Measurements from ENCODE around the gene PHYKPL. TPM values are rescaled to one million over a fixed set of nuclear protein-coding genes. Genes with fewer than 3 reads are reported as not detected.

Gene PHYKPL
- polyA plus RNA-seq, 1 experiment, result 48.5 TPM

- Histone ChIP-seq H3K36me3 (ENCODE audit: control insufficient read depth, insufficient read depth, low read length) (peaks cover 8% of the 10 kb centered on the region), H3K4me3 (ENCODE audit: low read depth, low read length) (peak overlapping the region; percentile 58), H3K27me3 (ENCODE audit: control insufficient read depth, insufficient read depth, low read length) (no peaks in the 10 kb centered on the region)
- TF ChIP-seq, protein P1, sequence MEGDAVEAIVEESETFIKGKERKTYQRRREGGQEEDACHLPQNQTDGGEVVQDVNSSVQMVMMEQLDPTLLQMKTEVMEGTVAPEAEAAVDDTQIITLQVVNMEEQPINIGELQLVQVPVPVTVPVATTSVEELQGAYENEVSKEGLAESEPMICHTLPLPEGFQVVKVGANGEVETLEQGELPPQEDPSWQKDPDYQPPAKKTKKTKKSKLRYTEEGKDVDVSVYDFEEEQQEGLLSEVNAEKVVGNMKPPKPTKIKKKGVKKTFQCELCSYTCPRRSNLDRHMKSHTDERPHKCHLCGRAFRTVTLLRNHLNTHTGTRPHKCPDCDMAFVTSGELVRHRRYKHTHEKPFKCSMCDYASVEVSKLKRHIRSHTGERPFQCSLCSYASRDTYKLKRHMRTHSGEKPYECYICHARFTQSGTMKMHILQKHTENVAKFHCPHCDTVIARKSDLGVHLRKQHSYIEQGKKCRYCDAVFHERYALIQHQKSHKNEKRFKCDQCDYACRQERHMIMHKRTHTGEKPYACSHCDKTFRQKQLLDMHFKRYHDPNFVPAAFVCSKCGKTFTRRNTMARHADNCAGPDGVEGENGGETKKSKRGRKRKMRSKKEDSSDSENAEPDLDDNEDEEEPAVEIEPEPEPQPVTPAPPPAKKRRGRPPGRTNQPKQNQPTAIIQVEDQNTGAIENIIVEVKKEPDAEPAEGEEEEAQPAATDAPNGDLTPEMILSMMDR (IDR thresholded peaks at IDR 0.05; ENCODE audit: insufficient read depth, low read depth, low read length), result no peak
- DNase-seq (ENCODE audit: low read depth), result no peak
- CTCF ChIA-PET, result interaction anchor here (1.1 to 1.2 kb wide), 3 partner anchors 8 to 126 kb away, joined by 3 to 5 read pairs (median 4); no protein-coding TSS in a partner anchor
- POLR2A ChIA-PET, result interaction anchor here (1.1 kb wide), 1 partner anchor 50 kb away, joined by 3 read pairs; the partner anchor contains the start of gene NHP2
Measured at GRCh38 chr5:178203670-178204181, 28.9 kb downstream of the PHYKPL start.

DNA sequence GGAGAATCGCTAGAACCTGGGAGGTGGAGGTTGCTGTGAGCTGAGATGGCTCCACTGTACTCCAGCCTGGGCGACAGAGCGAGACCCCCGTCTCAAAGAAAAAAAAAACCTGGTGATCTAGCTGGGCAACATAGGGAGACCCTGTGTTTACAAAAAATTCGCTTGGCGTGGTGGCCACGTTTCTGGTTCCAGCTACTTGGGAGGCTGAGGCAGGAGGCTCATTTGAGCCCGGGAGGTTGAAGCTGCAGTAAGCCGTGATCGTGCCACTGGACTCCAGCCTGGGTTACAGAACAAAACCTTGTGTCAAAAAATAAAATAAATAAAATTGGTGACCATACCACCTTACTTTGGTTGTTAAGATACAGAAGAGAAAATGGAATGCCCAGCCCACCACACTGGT, 30.1 kb downstream of the PHYKPL start:
- Histone ChIP-seq H3K36me3 (ENCODE audit: control insufficient read depth, insufficient read depth, low read length) (peaks cover 3% of the 10 kb centered on the region), H3K27me3 (ENCODE audit: control insufficient read depth, insufficient read depth, low read length) (no peaks in the 10 kb centered on the region), H3K4me3 (ENCODE audit: low read depth, low read length) (no peak overlapping the region)
- CTCF ChIA-PET, result interaction anchor here (0.9 kb wide), 1 partner anchor 18 kb away, joined by 3 read pairs; no protein-coding TSS in a partner anchor
- TF ChIP-seq, protein P1 (IDR thresholded peaks at IDR 0.05; ENCODE audit: insufficient read depth, low read depth, low read length), result no peak
- DNase-seq (ENCODE audit: low read depth), result no peak
- POLR2A ChIA-PET, result no interaction called here

GRCh38 chr5:178201927-178202235, 30.7 kb downstream of the PHYKPL start:
- ChIA-PET POLR2A (no interaction called here), CTCF (interaction anchor here (0.8 to 0.9 kb wide), 2 partner anchors 17 to 38 kb away, joined by 3 to 5 read pairs; no protein-coding TSS in a partner anchor)
- no peaks in the 10 kb centered on the region for H3K27me3 ChIP-seq (ENCODE audit: control insufficient read depth, insufficient read depth, low read length)
- no peaks in the 10 kb centered on the region; the same call in none of the 2 replicates for H3K36me3 ChIP-seq (ENCODE audit: control insufficient read depth, insufficient read depth, low read length)
- DNase-seq (ENCODE audit: low read depth), result no peak
- TF ChIP-seq, protein P1 (IDR thresholded peaks at IDR 0.05; ENCODE audit: insufficient read depth, low read depth, low read length), result no peak
- no peak overlapping the region for H3K4me3 ChIP-seq (ENCODE audit: low read depth, low read length)

DNA sequence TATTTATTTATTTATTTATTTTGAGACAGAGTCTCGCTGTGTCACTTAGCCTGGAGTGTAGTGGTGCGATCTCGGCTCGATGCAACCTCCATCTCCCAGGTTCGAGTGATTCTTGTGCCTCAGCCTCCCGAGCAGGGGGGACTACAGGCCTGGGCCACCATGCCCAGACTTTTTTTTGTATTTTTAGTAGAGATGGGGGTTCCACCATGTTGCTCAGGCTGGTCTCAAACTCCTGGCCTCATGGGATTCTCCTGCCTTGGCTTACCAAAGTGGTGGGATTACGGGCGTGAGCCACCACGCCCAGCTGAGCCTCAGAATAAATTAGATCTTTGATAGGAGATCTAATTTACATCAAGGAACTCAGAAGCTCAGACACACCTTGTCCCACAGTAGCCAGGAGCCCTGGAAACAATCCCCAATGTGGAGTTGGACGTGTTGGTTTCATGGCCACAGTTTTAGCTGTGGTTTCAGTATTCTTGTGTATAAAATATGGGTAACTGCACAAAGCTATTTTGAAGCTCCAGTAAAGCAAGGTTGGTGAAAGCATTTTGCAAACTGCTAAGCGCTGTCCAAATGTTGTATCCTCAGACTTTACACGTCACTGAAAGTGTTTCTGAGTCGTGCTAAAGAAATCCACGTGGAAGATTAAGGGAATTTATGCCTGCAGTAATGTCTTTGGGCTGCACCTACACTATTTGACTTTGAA, 31.2 kb downstream of the PHYKPL start:
- DNase-seq (ENCODE audit: low read depth), result no peak
- Histone ChIP-seq H3K4me3 (ENCODE audit: low read depth, low read length) (no peak overlapping the region), H3K36me3 (ENCODE audit: control insufficient read depth, insufficient read depth, low read length) (no peaks in the 10 kb centered on the region), H3K27me3 (ENCODE audit: control insufficient read depth, insufficient read depth, low read length) (no peaks in the 10 kb centered on the region)
- ChIA-PET CTCF (interaction anchor here (0.8 to 0.9 kb wide), 2 partner anchors 16 to 38 kb away, joined by 3 to 5 read pairs; no protein-coding TSS in a partner anchor), POLR2A (no interaction called here)
- TF ChIP-seq, protein P1 (IDR thresholded peaks at IDR 0.05; ENCODE audit: insufficient read depth, low read depth, low read length), result no peak

- ChIA-PET POLR2A (no interaction called here), CTCF (no interaction called here)
- Histone ChIP-seq H3K36me3 (ENCODE audit: control insufficient read depth, insufficient read depth, low read length) (no peaks in the 10 kb centered on the region), H3K27me3 (ENCODE audit: control insufficient read depth, insufficient read depth, low read length) (0 out of 2 replicates have a peak, but pooled peaks cover 2% of the 10 kb centered on the region), H3K4me3 (ENCODE audit: low read depth, low read length) (no peak overlapping the region)
- DNase-seq (ENCODE audit: low read depth), result no peak
- TF ChIP-seq, protein P1 (IDR thresholded peaks at IDR 0.05; ENCODE audit: insufficient read depth, low read depth, low read length), result no peak
Measured at GRCh38 chr5:178199581-178200434, 32.8 kb downstream of the PHYKPL start.
